Measurements from ENCODE around the gene INS.

INS gene

GRCh38 chr11:2143477-2143798, 17.6 kb downstream of the INS start:
- no peak for DNase-seq

DNA sequence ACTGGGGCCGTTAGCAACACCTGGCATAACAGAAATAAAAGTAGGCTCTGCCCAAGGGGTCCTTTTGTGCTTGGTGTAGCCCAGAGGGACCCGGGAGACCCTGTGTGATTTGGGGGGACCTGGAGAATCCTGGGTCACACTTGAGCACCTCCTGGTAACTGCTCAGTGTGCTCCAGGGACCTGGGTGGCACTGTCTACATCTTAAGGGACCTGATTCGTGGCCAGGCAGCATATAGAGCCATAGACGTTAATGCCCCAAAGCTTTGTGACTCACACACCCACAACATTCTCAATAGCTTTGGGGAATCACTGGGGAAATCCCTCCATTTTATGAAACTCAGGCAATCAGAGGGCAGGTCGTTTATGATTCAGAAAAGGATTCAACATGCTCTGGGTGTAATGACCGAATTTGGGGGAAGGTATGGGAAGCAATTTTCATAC, 18.2 kb downstream of the INS start:
- DNase-seq, result peak; percentile 31

- peak; percentile 42 for DNase-seq
Measured at GRCh38 chr11:2142300-2142759, 18.7 kb downstream of the INS start.

GRCh38 chr11:2140411-2141400, 20.3 kb downstream of the INS start:
- DNase-seq, result no peak

GRCh38 chr11:2139621-2140337, 21.2 kb downstream of the INS start:
- no peak for DNase-seq

DNA sequence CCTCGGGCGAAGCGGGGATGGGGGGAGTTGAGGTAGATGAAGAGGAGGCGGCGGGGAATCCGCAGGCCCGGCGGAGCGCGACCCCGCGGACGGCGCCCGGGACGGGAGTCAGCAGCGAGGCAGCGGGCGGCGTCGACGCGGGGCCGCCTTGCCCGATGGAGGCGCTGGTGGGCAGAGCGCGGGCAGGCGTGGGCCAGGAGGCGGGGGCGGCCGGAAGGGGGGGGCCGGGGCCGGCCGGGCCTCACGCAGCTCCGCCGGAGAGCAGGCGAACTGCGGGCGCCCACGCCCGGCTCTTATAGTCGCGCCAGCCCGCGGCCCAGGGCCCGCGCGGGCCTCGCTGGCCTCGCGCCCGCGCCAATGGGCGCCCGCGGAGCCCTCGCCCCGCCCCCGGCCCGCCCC, 21.9 kb downstream of the INS start, which contains the start of gene IGF2:
IGF2 (minus strand) TSS at position 267 of the 399 bp plus-strand sequence. CDS start 3,866 bp downstream, outside the sequence.
- no peak for DNase-seq

DNA sequence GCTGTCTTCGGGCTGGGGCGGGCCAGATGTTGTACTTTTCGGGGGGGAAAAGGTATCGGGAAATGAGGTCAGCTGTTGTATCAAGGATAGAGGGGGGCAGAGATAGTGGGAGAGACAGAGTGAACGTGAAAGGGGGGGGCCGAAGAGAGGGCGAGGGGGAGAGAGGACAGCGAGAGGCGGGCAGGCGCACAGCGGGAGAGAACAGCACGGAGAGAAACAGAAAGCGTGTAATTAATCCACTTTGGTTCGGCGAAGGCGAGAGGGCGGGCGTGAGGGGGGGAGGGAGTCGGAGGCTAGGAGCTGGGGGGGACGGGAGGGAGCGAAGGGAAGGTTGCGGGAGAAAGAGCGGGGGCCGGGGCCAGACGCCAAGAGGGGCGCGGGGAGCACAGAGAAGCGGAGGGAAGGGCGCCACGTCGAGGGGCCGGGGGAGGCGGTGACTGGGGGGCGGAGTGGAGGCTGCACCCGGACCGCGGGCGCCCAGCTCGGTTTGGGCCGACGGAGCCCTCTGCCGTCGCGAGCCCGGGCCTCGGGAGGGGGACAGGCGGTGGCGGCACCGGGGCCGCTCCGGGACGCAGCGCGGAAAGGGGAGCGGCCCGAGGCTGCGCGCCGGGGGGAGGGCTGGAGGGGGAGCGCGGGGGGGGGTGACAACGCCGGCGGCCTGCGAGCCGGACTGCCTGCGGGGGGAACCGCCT, 22.4 kb downstream of the INS start:
- no peak for DNase-seq

GRCh38 chr11:2138068-2138430, 23.0 kb downstream of the INS start:
- DNase-seq, result no peak

- peak; percentile 60 for DNase-seq
Measured at GRCh38 chr11:2137202-2138067, 23.6 kb downstream of the INS start.

DNA sequence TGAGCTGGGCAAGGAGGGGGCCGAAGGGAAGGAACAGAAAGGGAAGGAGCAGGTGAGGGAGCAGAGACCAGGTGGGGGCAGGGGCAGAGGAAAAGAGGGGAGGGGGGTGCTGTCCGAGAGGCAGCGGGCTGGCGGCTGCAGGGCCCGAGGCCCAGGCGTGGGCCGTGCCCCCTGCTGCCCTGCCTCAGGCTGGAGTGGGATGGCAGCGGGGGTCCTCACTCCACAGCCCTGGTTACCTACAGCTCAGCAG, 24.1 kb downstream of the INS start:
- DNase-seq, result no peak

- no peak for DNase-seq
Measured at GRCh38 chr11:2136209-2136951, 24.6 kb downstream of the INS start.

DNA sequence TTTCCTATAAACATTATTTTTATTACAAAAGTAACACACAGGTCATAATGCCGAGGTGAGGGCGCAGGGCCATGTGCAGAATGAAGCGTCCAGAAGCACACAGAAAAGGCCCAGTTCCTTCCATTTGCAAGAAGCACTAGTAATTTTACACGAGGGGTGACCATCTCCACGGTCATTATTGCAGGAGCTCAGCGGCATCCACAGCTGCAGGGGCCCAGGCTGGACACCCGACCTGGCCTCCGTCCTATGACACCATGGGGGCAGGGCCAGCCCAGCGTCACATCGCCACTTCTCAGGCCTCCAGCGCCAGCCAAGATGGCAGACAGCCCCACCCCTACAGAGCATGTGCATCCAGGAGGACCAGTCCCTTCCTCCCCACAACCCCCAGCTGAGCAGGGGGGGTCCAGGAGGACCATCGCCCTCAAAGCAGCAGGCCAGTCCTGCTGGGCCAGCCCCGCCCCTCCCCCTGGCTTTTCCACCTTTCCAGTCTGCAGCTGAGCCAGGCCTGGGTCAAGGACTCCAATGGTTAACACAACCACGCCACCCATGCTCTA, 25.3 kb downstream of the INS start:
- no peak for DNase-seq

DNA sequence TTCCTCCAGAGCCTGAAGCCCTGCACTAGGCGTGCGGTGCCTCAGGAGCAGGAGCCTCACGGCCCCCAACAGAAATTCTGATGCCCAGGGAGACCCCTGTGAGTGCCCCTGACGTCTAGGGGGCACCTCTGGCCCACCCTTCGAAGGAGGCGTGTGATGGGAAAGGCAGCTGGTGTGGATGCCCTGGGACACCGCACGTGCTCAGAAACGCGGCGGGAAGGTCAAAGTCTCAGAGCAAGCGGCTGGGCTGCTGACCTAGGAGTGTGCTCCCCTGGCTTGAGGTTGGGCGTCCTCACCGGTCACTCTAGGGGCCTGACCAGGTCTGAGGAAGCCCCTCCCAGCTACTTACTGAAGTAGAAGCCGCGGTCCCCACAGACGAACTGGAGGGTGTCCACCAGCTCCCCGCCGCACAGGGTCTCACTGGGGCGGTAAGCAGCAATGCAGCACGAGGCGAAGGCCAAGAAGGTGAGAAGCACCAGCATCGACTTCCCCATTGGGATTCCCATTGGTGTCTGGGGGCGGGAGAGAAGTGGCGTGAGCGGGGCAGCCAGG, 25.9 kb downstream of the INS start:
- DNase-seq, result no peak

DNA sequence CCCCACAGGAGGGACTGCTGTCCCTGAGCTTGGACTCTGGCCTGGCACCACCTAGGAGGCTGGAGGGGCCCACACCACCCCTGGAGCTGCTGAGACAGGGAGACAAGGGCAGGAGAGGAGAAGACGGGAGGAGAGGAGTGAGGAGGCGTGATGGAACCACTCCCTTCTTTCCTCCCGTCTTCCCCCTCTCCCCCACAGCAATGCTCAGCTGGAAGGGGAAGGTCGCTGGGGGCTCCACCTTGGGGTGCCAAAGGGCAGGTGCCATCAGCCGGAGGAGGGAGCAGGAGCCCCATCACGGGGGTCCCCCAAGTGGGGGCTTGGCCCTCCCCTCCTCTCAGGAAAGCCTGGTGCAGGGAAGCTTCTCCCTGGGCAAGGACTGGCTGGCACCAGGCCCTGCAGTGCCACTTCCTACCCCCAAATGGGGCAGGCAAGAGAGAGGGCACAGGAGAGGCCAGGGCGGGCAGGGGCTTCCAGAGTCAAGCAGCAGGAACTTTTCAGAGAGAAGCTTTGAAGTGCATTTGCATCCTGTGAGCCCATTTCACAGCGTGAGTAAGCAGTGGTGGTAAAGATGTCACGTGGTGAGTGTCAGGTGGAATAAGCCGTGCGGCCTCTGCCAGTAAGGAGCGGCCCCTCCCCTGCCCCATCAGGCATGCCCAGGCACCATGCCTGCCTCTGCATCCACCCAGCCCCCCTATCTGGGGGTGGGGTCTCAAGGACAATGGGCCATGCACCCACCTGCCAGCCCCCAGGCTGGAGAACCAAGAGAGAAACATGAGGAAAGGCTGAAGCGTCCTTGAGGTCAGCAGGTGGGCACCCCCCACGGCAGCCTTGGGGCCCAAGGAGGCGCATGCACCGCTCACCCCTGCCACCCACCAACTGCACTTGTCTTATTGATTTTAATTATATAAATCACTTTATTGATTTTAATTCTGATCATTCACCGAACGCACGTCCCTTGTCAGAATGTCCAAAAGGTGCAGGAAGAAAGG, 26.7 kb downstream of the INS start:
- DNase-seq, result no peak

DNA sequence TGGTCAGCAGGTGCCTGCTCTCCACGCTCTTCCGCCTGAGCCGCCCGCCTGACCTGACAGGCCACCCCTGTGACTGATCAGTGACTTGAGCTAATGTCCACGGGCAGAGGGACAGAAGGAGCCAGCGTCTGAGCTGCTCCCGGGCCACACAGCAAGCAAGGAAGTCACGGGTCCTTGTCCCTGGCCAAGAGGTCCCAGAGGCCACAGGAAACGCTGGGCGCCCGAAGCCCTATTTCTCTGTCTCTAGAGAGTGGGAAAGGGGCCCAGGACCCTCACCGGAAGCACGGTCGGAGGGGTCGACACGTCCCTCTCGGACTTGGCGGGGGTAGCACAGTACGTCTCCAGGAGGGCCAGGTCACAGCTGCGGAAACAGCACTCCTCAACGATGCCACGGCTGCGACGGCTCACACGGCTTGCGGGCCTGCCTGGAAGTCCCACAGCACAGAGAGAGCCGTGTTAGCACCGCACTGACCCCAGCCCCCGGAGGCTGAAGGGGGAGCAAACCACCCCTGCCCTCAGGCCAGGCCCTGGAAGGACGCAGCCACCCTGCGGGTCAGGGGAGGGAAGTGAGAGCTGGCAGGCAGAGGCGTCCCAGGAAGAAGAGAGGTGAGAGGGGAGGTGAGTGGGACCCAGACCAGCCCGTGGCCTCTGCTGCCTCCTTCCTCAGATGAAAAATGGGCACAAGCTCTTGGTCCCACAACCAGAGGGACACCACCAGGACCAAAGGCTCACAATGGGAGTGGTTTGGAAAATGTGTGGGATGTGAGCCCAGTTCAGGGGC, 27.6 kb downstream of the INS start:
- no peak for DNase-seq

- DNase-seq, result no peak
Measured at GRCh38 chr11:2132874-2133240, 28.2 kb downstream of the INS start.

DNA sequence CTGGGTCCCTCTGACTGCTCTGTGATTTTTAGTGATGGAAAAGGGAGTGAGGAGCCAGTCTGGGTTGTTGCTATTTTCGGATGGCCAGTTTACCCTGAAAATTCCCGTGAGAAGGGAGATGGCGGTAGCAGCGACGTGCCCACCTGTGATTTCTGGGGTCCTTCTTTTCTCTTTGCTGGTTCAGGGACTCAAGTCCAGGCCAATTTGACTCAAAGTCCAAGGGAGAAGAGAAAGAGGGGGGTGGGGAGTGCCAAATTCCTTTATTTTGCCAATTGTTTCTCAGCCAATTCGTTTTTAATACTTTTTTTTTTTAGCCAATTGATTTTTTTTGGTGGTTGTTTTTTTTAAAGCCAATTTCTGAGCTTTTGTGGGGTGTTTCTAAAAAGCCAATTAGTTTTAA, 28.8 kb downstream of the INS start:
- DNase-seq, result no peak

DNA sequence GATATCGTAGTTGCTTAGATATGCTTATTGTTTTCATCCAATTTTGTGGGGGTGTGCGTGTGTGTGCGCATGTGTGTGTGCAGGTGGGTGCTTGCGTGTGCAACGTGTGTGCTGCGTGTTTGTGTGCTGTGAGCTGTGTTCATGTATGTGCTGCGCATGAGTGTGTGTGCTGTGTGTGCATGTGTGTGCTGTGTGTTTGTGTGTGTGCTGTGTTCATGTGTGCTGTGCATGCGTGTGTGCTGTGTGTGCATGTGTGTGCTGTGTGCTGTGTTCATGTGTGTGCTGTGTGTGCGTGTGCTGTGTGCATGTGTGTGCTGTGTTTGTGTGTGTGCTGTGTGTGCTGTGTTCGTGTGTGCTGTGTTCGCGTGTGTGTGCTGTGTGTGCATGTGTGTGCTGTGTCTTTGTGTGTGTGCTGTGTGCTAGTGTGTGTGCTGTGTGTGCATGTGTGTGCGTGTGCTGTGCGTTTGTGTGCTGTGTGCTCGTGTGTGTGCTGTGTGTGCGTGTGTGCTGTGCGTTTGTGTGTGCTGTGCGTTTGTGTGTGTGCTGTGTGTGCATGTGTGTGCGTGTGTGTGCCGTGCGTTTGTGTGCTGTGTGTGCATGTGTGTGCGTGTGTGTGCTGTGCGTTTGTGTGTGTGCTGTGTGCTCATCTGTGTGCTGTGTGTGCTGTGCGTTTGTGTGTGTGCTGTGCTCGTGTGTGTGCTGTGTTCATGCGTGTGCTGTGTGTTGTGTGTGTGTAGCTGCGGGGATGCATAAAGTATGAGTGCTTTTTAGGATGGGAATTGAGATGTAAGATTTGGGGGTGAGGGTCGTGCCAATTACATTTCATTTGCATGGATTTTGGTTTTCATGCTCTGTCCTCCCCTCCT, 29.4 kb downstream of the INS start:
- DNase-seq, result no peak
